Gastrocnemius medialis (tissue), 4 donors: Measurements from ENCODE around the gene CDHR3.

Experiments
- CTCF ChIP-seq, 5 experiments: fragments of 450-650 bp in 3 of 5; fragments of 200-600 bp in 2 of 5; sonication (generic) in 2 of 5; IDR thresholded peaks in 4 of 5; conservative IDR thresholded peaks in 1 of 5; 1 replicate in 4 of 5; 2 replicates in 1 of 5; pipeline ENCODE4 v1.5.1; 2016 to 2019; ENCODE audit warnings: antibody characterized with exemption in 5 of 5, mild to moderate bottlenecking in 3 of 5, moderate library complexity in 3 of 5
- POLR2A ChIP-seq, 2 donors: fragments of 450-650 bp; IDR thresholded peaks; one replicate each; pipeline ENCODE4 v1.6.1; 2017; ENCODE audit warnings: antibody characterized with exemption in 2 of 2, mild to moderate bottlenecking in 2 of 2, moderate library complexity in 2 of 2

GRCh38 chr7:105924945-105925344 lies 38.1 kb upstream of the CDHR3 start:
- no peak for TF ChIP-seq POLR2A (IDR thresholded peaks at IDR 0.05)
- no peak for TF ChIP-seq CTCF (IDR thresholded peaks at IDR 0.05 in 4 of 5, conservative IDR thresholded peaks at IDR 0.05 in 1 of 5)
